GM12878 (cell line): ENCODE data around the gene SCMH1. TPM values are rescaled to one million over a fixed set of nuclear protein-coding genes. Genes with fewer than 3 reads are reported as not detected.

ENCODE experiments used
- ATAC-seq: fragments of 200-7000 bp; cut with Tn5 transposase; 3 replicates; pipeline ENCODE4 v1.9.1; 2020; ENCODE audit warnings: mild to moderate bottlenecking, moderate library complexity
- BruUV-seq: library from RNA; stranded (reverse); fragments of 400-500 nt; replicated peaks from 2 replicates; lab custom pipeline; 2021; lab: Mats Ljungman, UMichigan
- CTCF ChIA-PET: fragments of 300-600 bp; sonication (Branson Sonifier 250); formaldehyde crosslinking; extraction: SDS; loops from one replicate; lab custom pipeline; 2021; ENCODE audit warnings: inconsistent platforms; lab: Yijun Ruan, JAX
- POLR2A ChIA-PET: fragments of 350-600 bp; formaldehyde crosslinking; extraction: SDS; loops from one replicate; lab custom pipeline; 2021; ENCODE audit warnings: inconsistent platforms; lab: Charles Lee
- RAD21 ChIA-PET: fragments of 300-600 bp; sonication (Branson Sonifier 250); formaldehyde crosslinking; loops from one replicate; lab custom pipeline; 2023; ENCODE audit warnings: antibody characterized with exemption; ENCODE audit not compliant: unreplicated experiment; lab: Charles Lee
- SMC1A ChIA-PET: fragments of 300-600 bp; sonication (Branson Sonifier 250); formaldehyde crosslinking; loops from one replicate; lab custom pipeline; 2023; ENCODE audit not compliant: unreplicated experiment, uncharacterized antibody; lab: Charles Lee
- DNase-seq: peaks from one replicate; pipeline ENCODE4 v3.0.0-alpha.2; 2011; ENCODE audit warnings: low read depth, low spot score
- FAIRE-seq: peaks from 3 replicates; lab custom pipeline; 2011; peaks lifted over from hg19 to GRCh38; lab: Jason Lieb, UNC
- H2AFZ ChIP-seq: 2 replicates; pipeline ENCODE4 v1.6.0; 2011; ENCODE audit warnings: low read depth, low read length, control low read depth; ENCODE audit not compliant: control insufficient read depth
- H3K27ac ChIP-seq: 2 replicates; pipeline ENCODE4 v1.5.1; 2011; ENCODE audit warnings: control low read depth; ENCODE audit not compliant: control insufficient read depth, insufficient read depth
- H3K27me3 ChIP-seq, 2 experiments: replicated peaks in 1 of 2; 2 replicates each; pipeline versions ENCODE4 v1.6.0 to v1.6.1; 2011; ENCODE audit warnings: low read length in 1 of 2; ENCODE audit not compliant: control insufficient read depth in 2 of 2, insufficient read depth in 2 of 2
- H3K36me3 ChIP-seq, 2 experiments: 2 replicates each; pipeline ENCODE4 v1.5.1; 2011; ENCODE audit warnings: low read length in 1 of 2; ENCODE audit not compliant: control insufficient read depth in 2 of 2, insufficient read depth in 2 of 2
- H3K4me1 ChIP-seq: 2 replicates; pipeline ENCODE4 v1.6.1; 2011; ENCODE audit warnings: mild to moderate bottlenecking, low read length, moderate library complexity, mixed read lengths; ENCODE audit not compliant: control insufficient read depth, insufficient read depth
- H3K4me2 ChIP-seq: 2 replicates; pipeline ENCODE4 v1.6.0; 2011; ENCODE audit warnings: control low read depth; ENCODE audit not compliant: control insufficient read depth, insufficient read depth
- H3K4me3 ChIP-seq: fragments of 200-600 bp; sonication (generic); 2 replicates; pipeline ENCODE4 v1.5.1; 2016
- H3K79me2 ChIP-seq: 2 replicates; pipeline ENCODE4 v1.6.0; 2011; ENCODE audit warnings: low read length; ENCODE audit not compliant: control insufficient read depth, insufficient read depth
- H3K9ac ChIP-seq: 2 replicates; pipeline ENCODE4 v1.8.0; 2011; ENCODE audit warnings: low read length, control low read depth, mixed read lengths; ENCODE audit not compliant: control insufficient read depth, insufficient read depth
- H3K9me3 ChIP-seq: replicated peaks from 3 replicates; pipeline ENCODE4 v1.5.1; 2011; ENCODE audit warnings: mild to moderate bottlenecking, low read length; ENCODE audit not compliant: control insufficient read depth, insufficient read depth
- H4K20me1 ChIP-seq: 2 replicates; pipeline ENCODE4 v1.6.0; 2011; ENCODE audit not compliant: control insufficient read depth, insufficient read depth
- BHLHE40 ChIP-seq, 2 experiments: fragments of 450-650 bp in 1 of 2; IDR thresholded peaks; 2 replicates each; pipeline ENCODE4 v1.6.1; 2011 to 2017; ENCODE audit warnings: low read depth in 2 of 2, borderline replicate concordance in 1 of 2, improper control_type of control experiment in 1 of 2, low read length in 1 of 2, mild to moderate bottlenecking in 1 of 2
- CHD2 ChIP-seq: IDR thresholded peaks from 2 replicates; pipeline ENCODE4 v1.6.1; 2011; ENCODE audit warnings: low read depth, low read length, improper control_type of control experiment, borderline replicate concordance
- MAX ChIP-seq: IDR thresholded peaks from 2 replicates; pipeline ENCODE4 v1.6.1; 2012; ENCODE audit warnings: low read depth, low read length, improper control_type of control experiment
- MYC ChIP-seq: IDR thresholded peaks from 2 replicates; pipeline ENCODE4 v1.6.1; 2011; ENCODE audit warnings: mild to moderate bottlenecking, low read length, moderate library complexity, inconsistent platforms; ENCODE audit not compliant: insufficient read depth, insufficient replicate concordance, insufficient read length, severe bottlenecking
- NR2C1 ChIP-seq: fragments of 450-650 bp; IDR thresholded peaks from 2 replicates; pipeline ENCODE4 v1.6.1; 2017; ENCODE audit warnings: antibody characterized with exemption, mild to moderate bottlenecking, moderate library complexity
- POU2F2 ChIP-seq: IDR thresholded peaks from 3 replicates; pipeline ENCODE4 v1.6.1; 2011; ENCODE audit warnings: low read depth, mild to moderate bottlenecking, low read length, borderline replicate concordance
- RELA ChIP-seq: fragments of 450-650 bp; IDR thresholded peaks from 2 replicates; pipeline ENCODE4 v1.8.0; 2014; ENCODE audit warnings: borderline replicate concordance; ENCODE audit not compliant: partially characterized antibody
- SREBF2 ChIP-seq: IDR thresholded peaks from 2 replicates; pipeline ENCODE4 v1.6.1; 2012; ENCODE audit warnings: mild to moderate bottlenecking, low read length
- TBL1XR1 ChIP-seq: IDR thresholded peaks from 2 replicates; pipeline ENCODE4 v1.6.1; 2012; ENCODE audit warnings: low read depth, low read length, improper control_type of control experiment
- TCF3 ChIP-seq: IDR thresholded peaks from 2 replicates; pipeline ENCODE4 v1.6.1; 2012; ENCODE audit warnings: low read depth, mild to moderate bottlenecking, low read length, borderline replicate concordance; ENCODE audit not compliant: insufficient read depth
- WRNIP1 ChIP-seq: IDR thresholded peaks from 2 replicates; pipeline ENCODE4 v1.6.1; 2011; ENCODE audit warnings: low read depth, low read length, improper control_type of control experiment, borderline replicate concordance
- WGBS: methylation state at CpG from one replicate; pipeline ENCODE4 v1.1.6; 2016; ENCODE audit warnings: low lambda C conversion rate; ENCODE audit not compliant: insufficient replicate concordance, insufficient coverage; ENCODE audit errors: missing lambda C conversion rate; 5-methylcytosine and 5-hydroxymethylcytosine counted together
- in situ Hi-C: fragments of 300-500 bp; cut with MboI; formaldehyde crosslinking; loops from 9 replicates; pipeline ENCODE4 v1.14.3; 2018; ENCODE audit warnings: mixed read lengths
- intact Hi-C: fragments of 100-400 bp; cut with micrococcal nuclease; formaldehyde crosslinking; loops from one replicate; pipeline ENCODE4 v1.14.2; 2022; ENCODE audit not compliant: unreplicated experiment
- polyA plus RNA-seq, 11 experiments: library from polyadenylated mRNA; depleted of rRNA in 4 of 11; unstranded in 6 of 11; stranded (reverse) in 5 of 11; fragments of >200 nt; fragmentation: Nextera tagmentation in 4 of 11; fragmentation: Illumina TruSeq in 1 of 11; extraction: Ambion mirVana in 4 of 11; extraction: Trizol in 1 of 11; gene quantifications; 1 replicate in 1 of 11; 2 replicates in 10 of 11; pipeline versions ENCODE4 v1.2.1 to v1.2.3, GENCODE V29; 2011 to 2016; ENCODE audit warnings: inconsistent platforms in 2 of 11, missing spikeins in 2 of 11, low read depth in 1 of 11
- total RNA-seq, 4 experiments: library from RNA; depleted of rRNA in 3 of 4; stranded (reverse); fragments of >200 nt in 3 of 4; fragmentation: Illumina TruSeq in 1 of 4; extraction: Trizol in 1 of 4; gene quantifications; 2 replicates each; pipeline versions ENCODE4 v1.2.1 to v1.2.3, GENCODE V29; 2013 to 2021
- TF ChIP-seq, protein P1 (sequence below): IDR thresholded peaks from 2 replicates; pipeline ENCODE4 v1.6.1; 2011; ENCODE audit warnings: low read depth, low read length, improper control_type of control experiment, borderline replicate concordance

SCMH1 gene
- total and polyA plus RNA-seq, 10 of the 15 experiments (the other 5 are each of a cell fraction or from before 2014, with no cell fraction given): 7.5 to 44.1 (median 27.8) TPM

DNA sequence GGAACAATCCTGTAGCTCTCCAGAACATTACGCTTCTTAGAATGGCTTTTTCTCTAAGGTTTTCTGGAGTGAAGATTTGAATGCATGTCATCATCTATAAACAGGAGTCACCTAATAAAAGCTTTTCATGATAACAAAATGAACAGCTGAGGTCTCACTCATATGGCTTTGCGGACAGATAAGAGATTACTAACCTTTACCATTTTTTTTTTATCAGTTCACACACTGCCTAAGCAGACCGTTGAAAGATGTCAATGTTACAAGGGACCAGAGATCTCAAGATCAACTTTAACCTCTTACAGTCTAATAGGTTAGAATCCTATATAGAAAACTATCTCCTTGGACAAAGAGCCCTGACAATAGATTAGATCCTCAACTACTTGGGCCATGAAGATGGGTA is 41.4 kb downstream of the SCMH1 start:
- no peak overlapping the region for H3K9ac ChIP-seq
- no peaks in the 10 kb centered on the region for H3K4me1 ChIP-seq
- no peaks in the 10 kb centered on the region for H4K20me1 ChIP-seq
- ChIA-PET RAD21 (no interaction called here), POLR2A (interaction anchor here (0.6 kb wide), 1 partner anchor 31 kb away, joined by 4 read pairs; no protein-coding TSS in a partner anchor), SMC1A (no interaction called here), CTCF (no interaction called here)
- intact Hi-C loops: no loop called here
- 87% methylated on average over 3 of the region's 3 CpGs for WGBS
- H3K9me3 ChIP-seq: peaks cover 6% of the 10 kb centered on the region; the same call in 2 of the 3 replicates
- H2AFZ ChIP-seq: no peak overlapping the region
- FAIRE-seq (no peak), ATAC-seq (no peak), DNase-seq (no peak)
- in situ Hi-C loops: no loop called here
- TF ChIP-seq CHD2: no peak
- TF ChIP-seq, protein P1, sequence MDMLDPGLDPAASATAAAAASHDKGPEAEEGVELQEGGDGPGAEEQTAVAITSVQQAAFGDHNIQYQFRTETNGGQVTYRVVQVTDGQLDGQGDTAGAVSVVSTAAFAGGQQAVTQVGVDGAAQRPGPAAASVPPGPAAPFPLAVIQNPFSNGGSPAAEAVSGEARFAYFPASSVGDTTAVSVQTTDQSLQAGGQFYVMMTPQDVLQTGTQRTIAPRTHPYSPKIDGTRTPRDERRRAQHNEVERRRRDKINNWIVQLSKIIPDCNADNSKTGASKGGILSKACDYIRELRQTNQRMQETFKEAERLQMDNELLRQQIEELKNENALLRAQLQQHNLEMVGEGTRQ: no peak
- TF ChIP-seq RELA: no peak
- TF ChIP-seq TBL1XR1: no peak
- TF ChIP-seq WRNIP1: no peak
- TF ChIP-seq MYC: no peak
- TF ChIP-seq BHLHE40 (IDR thresholded peaks at IDR 0.05; ENCODE audit: borderline replicate concordance in 1 of 2, low read depth in 2 of 2, low read length in 1 of 2): no peak
- TF ChIP-seq SREBF2: no peak
- no peak for TF ChIP-seq TCF3
- TF ChIP-seq POU2F2: no peak
- no peak for TF ChIP-seq MAX
- TF ChIP-seq NR2C1: no peak
- H3K27ac ChIP-seq: no peak overlapping the region
- no peak overlapping the region for H3K4me2 ChIP-seq
- no peak overlapping the region for H3K4me3 ChIP-seq
- BruUV-seq: no TSS peak
- no peaks in the 10 kb centered on the region for H3K27me3 ChIP-seq
- peaks cover 1% of the 10 kb centered on the region for H3K79me2 ChIP-seq
- H3K36me3 ChIP-seq: peaks cover 0 to 3% of the 10 kb centered on the region in 2 experiments; a peak in 3 of 4 replicates
